ENCODE measurements around the gene MRPL24.
A peak's percentile ranks its signal among the peaks of the same experiment; 100 is the strongest.
"Not testable (repeated sequence)": the region's sequence is repeated elsewhere in the genome, so short reads cannot be mapped to it uniquely, and the experiment has no call there.

Gene MRPL24

DNA sequence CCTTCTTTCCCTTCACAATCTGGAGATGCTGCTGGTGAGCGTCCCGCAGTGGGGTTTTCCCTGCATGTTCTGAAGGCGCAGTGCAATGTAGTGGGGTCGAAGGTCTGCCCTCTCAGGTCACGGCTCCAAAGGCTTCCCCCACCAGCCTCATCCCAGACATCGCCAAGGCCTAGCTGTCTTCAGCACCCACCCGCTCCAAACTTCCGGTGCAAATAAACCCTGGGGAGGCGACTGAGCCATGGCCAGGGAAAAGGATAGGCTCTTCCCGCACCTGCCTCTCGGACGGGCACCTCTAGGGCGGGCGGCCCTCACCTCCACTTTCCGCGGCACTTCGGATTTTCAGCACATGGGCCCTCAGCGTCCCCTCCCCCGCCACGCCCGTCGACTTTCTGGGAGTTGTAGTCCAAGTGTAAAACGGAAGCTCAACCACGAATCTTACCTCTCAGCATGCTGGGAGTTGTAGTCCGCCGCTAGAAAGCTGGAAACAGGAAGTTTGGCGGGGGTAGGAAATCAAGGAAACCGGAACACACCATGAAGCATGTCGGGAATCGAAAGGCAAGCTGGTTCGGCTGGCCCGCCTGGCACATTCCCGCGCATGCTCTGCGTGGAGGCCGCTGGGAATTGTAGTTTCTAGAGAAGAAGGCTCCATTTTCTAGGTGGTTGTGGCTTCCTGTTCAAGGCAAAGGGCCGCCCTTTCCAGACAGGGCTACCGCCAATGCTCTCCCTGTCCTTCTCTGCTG is at the start of gene MRPL24:
Gene MRPL24, minus strand, starts transcription at position 348 of the 740 bp plus-strand sequence. CDS start 2,384 bp downstream, outside the sequence.
- DNase-seq (ENCODE audit: extremely low read depth in 1 of 2, low read depth in 1 of 2), result peak; percentile 90 to 94

DNA sequence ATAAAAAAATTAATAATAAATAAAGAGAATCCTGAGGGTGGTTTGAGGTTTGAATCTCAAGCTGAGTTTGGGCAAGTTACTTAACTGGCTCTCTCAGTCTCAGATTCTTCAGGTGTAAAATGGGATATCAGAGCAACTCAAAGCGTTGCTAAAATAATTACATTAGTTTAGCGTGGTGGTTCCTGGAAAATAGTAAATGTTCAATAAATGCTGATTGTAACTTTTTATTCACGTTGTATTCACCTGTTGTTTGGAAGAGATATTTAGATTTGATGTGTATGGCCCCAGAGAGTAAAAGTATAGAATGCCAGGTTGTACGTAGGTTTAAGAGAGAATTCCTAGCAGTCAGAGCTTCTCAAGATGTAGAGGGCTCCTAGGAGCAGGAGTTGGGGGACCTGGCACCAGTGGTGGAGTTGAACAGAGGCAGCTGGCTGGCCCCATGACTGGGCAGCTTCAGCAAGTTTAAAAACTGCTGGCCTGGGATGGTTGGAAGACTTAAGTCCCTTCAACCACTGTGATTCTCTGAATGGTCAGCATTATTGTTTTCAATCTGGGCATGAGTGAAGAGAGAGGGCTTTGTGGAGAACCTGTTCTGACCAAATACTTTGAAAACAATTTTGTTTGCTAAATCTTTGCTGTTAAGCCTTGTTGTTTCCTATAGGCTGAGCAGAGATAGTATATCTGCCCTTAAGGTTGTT is 48.9 kb upstream of the MRPL24 start:
- DNase-seq (ENCODE audit: extremely low read depth in 1 of 2, low read depth in 1 of 2), result no peak

DNA sequence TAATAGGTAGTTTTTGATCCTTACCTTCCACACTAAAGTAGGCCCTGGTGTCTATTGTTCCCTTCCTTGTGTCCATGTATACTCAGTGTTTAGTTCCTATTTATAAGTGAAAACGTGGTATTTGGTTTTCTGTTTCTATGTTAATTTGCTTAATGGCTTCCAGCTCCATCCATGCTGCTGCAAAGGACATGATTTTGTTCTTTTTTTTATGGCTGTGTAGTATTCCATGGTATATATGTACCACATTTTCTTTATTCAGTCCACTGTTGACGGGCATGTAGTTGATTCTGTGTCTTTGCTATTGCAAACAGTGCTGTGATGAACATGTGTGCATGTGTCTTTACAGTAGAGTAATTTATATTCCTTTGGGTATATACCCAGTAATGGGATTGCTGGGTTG is 47.2 kb upstream of the MRPL24 start:
- DNase-seq (ENCODE audit: extremely low read depth in 1 of 2, low read depth in 1 of 2), result no peak

DNA sequence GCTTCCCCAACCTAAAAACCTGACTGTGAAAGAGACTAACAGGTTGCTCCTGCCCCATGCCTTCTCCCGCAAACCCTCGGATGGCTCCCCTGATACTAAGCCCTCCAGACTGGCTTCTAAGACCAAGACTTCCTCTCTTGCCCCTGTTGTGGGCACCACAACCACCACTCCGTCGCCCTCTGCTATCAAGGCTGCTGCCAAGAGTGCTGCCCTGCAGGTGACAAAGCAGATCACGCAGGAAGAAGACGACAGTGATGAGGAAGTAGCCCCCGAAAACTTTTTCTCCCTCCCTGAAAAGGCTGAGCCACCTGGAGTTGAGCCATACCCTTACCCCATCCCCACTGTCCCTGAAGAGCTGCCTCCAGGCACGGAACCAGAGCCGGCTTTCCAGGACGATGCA is 45.8 kb upstream of the MRPL24 start:
- no peak for DNase-seq (ENCODE audit: extremely low read depth in 1 of 2, low read depth in 1 of 2)

DNA sequence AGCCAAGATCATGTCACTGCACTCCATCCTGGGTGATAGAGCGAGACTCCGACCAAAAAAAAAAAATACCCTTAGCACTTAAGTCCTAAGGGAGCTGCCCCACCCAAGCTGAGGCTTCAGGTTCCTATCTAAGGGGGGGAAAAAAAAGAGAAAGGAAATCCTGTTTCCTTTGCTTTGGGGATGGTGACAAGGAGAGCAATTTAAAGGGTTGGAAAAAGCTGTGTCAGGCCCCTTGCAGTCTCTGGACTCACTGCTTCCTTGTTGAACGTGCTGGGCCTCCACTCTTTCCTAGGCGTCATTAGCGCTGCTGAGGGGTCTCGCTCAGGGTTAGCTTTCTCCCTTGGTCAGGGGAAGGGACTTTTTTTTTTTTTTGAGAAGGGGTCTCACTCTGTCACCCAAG is 44.6 kb upstream of the MRPL24 start:
- DNase-seq (ENCODE audit: extremely low read depth in 1 of 2, low read depth in 1 of 2), result no peak

DNA sequence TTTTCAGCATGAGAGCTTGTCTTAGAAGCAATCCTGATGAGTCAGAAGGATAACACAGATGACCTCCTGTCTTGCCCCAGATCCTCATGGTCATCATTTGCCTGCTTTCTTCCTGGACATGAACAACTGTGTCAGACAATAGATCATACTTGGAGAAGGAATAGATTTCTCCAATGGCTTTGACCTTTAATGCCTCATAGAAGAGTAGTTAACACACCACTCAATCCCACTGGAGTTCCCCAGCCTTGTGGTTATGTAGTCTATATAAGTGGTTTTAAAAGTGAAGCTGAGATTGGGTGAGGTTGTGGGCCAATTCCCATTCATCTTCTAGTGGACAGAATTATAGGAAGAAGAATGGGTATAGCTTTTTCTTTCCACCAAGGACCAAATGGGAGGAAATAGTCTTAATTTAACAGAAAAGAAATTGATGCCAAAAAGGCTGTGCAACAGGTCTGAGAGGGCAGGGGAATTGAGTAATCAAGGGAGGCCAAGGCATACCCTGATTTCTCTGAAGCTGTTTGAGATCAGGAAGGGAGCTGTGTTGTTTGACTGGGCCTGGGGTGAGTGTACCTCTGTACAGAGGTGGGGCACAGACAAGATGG is 40.8 kb upstream of the MRPL24 start:
- DNase-seq (ENCODE audit: extremely low read depth in 1 of 2, low read depth in 1 of 2), result no peak

DNA sequence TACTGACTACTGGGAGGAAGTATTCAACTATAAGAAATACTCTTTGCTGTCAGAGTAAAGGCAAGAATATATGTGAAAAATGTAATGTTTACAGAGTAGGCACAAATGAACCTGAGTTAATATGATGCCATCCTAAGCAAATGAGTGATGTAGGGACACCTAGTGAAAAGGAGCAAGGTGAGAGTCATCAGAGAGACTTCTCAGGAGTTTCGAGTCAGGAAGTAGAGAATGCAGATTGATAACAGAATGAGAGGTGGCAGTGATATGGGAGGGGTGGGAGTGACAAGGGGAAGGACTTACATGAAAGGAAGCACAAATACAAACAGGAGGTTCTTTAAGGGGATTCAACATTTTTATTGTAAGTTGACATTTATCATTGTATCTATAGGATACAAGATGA is 36.7 kb upstream of the MRPL24 start:
- DNase-seq (ENCODE audit: extremely low read depth in 1 of 2, low read depth in 1 of 2), result no peak

DNA sequence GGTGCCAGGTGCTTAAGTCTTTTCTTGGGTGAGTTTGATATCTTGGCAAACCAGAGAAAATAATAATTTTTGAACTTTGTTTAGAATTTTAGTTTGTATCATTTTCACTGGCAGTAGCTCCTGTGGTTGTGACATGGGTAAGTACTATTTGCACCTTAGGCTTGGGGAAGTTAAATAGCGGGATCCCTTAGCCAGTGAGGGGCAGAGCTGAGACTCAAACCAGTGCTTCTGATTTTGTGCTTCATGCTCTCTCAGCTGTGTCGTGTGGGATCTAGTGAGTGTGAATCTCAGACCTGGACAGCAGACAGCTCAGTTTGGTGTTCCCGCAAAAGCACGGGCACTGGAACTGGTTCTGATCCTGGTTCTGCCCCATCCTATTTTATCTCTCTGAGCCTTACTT is 36.1 kb upstream of the MRPL24 start:
- DNase-seq (ENCODE audit: extremely low read depth in 1 of 2, low read depth in 1 of 2), result no peak

DNA sequence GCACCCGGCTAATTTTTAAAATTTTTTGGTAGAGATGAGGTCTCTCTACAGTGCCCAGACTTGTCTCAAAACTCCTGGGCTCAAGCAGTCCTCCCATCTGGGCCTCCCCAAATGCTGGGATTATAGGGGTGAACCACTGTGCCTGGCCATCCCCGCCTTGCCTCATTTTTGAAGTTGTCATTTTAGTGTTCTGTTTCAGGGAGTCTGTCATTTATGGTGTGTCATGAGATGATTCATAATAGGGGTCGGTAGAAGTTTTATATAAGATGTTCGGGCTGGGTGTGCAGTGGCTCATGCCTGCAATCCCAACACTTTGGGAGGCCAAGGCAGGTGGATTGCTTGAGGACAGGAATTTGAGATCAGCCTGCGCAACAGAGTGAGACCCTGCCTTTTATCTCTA is 34.9 kb upstream of the MRPL24 start:
- DNase-seq (ENCODE audit: extremely low read depth in 1 of 2, low read depth in 1 of 2), result no peak

DNA sequence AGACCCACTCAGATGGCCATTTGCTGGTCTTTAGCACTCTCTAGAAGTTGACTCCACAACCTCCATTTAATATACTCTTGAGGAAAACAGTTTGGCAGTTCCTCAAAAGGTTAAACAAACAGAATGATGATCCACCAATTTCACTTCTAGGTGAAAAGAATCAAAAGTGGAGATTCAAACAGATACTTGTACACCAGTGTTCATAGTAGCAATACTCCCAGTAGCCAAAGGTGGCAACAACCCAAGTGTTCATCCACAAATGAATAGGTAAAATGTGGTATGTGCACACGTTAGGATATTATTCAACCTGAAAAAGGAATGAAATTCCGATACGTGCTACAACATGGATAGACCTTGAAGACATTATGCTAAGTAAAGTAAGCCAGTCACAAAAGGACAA is 32.7 kb upstream of the MRPL24 start:
- no peak for DNase-seq (ENCODE audit: extremely low read depth in 1 of 2, low read depth in 1 of 2)

DNA sequence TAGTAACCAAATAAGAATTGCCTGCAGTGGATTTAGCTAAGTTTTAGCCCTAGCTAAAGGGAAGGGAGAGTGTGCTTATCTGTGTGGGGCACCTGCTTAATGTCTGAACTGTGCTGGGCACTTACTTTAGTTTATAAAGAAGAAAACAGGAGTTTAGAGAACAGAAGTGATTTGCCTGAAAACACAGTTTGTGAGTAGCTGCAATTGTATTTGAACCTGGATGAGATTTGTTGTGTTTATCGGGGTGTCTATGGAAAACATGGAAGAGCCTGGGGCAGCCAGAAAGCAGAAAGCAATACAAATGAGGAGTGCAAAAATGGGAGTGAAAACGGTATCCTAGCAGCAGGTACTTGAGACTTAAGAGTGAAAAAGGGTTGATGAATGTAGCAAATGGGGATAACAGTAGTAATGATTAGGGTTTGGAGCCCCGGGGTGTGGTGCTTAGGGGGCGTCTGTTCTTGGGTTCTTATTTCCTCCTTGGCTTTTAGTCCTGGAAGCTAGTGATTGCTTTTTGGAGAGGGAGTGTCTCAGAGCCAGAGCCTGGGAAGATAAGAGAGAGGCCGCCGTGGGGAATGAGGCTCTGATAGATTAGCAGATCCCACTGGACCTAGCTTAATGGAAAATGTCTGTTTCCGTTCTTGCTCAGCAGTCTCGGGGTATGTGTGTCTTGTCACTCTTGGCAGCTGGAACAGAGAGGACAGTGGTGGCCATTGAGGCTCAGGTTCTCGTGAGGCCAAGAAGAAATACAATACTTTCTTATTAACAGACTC is 32.0 kb upstream of the MRPL24 start:
- DNase-seq (ENCODE audit: extremely low read depth in 1 of 2, low read depth in 1 of 2), result no peak

DNA sequence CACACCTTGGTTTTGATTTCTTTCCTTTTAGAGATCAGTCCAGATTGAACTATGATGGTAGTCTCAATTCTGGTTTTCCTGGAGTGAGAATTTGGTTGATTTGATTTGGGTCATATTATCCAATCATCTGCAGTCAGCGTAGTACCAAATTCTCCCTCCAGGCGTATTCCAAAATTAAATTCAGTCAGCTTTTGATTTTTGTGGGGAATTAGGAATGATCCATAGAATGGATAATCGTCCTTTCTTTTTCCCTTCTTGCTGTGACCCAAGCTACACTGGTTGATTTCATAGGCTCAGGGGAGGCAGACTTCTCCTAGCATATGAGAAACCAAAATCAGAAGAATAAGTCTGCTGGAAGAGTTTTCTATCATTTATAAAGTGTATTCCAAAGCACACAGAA is 31.3 kb upstream of the MRPL24 start:
- no peak for DNase-seq (ENCODE audit: extremely low read depth in 1 of 2, low read depth in 1 of 2)

DNA sequence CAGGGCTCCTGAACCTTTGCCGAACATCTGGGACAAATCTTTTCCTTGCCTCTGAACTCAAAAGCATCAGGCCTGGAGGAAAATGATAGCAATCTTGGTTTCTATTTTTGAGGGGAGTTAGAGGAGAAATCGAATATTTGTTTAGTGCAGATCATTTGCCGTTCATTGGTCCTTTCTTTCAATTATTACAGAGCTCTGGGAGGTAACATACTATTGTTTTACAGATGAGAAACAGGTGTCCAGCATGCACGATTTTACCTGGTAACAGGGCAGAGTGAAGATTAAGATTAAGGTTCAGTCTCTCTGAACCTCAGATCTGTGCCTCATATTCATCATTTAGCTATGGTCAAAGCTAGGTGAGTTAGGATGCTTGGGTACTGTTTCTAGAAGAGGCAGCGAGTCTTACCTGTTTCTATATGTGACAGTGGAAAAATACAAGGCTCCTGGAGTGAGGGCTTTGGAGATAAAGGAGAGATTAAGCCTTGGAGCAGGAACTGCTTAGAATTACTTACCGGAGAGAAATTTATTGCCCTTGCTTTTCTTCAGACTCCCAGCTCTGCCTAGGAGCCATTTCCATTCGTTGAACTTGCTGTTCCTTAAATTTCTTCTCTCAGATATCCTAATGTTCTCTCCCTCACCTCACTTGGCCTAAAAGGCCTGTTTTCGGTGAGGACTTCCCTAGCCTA is 27.9 kb upstream of the MRPL24 start:
- no peak for DNase-seq (ENCODE audit: extremely low read depth in 1 of 2, low read depth in 1 of 2)

DNA sequence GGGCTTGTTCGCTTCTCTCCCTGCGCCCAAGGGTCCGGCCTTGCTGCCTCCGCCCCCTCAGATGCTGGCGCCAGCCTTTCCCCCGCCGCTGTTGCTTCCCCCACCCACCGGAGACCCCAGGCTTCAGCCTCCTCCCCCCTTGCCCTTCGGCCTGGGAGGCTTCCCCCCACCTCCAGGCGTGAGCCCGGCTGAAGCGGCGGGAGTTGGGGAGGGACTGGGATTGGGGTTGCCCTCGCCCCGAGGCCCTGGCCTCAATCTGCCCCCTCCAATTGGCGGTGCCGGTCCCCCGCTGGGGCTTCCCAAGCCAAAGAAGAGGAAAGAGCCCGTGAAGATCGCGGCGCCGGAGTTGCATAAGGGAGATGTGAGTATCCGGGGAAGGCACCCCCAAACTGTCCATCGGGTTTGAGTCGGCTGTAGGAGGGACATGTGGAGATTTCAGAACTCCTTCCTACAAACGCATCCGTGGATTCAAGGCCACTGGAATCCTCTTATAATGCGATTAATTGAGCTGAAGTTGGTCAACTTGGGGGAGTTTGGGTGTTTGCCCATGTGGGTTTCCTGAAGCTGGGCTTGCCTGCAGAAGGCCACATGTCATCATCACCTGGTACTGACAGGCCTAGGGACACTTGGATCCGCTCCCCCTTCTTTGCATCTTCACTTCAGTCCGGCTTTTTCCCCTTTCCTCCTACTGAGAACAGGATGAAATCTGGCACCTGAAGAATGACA is 27.2 kb upstream of the MRPL24 start:
- DNase-seq (ENCODE audit: extremely low read depth in 1 of 2, low read depth in 1 of 2), result no peak

DNA sequence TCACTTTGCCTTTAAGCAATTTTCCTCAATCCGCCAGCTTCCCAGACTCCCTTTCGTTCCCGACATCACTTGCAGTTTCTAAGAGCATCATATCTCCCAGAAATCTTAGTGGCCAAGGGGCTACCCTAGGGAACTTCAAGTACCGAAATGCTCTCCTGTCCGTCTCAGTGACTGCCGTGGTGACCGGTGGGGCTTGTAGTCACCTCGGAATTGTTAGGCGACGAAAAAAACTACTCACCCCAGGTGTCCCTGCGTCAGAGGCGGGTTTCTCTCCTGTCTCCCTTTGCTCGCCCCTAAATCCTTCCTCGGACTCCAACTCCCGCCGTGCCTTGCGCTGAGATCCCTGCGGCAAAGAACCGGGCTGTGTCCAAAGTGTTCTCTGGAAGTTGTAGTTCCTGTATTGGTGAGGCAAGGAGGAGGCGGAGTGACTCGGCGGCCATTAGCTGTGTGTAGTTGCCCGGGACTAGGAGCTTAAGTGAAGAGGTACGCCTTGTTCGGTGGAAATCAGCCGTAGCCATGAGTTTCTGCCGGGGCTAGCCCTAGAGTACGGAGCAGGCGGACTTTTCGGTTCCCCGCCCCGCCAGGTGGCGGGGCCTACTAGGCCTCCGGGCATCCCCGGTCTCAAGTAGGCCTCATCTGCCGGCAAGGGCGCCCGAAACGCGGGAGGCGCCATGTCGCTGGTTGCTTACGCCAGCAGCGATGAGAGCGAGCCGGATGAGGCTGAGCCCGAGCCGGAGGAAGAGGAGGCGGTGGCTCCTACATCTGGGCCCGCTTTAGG is 26.4 kb upstream of the MRPL24 start, which contains the start of gene PRCC:
Gene PRCC, plus strand, starts transcription at position 435 of the 778 bp plus-strand sequence. Its CDS starts 237 bp downstream, at position 672.
- peak; percentile 89 to 95 for DNase-seq (ENCODE audit: extremely low read depth in 1 of 2, low read depth in 1 of 2)

DNA sequence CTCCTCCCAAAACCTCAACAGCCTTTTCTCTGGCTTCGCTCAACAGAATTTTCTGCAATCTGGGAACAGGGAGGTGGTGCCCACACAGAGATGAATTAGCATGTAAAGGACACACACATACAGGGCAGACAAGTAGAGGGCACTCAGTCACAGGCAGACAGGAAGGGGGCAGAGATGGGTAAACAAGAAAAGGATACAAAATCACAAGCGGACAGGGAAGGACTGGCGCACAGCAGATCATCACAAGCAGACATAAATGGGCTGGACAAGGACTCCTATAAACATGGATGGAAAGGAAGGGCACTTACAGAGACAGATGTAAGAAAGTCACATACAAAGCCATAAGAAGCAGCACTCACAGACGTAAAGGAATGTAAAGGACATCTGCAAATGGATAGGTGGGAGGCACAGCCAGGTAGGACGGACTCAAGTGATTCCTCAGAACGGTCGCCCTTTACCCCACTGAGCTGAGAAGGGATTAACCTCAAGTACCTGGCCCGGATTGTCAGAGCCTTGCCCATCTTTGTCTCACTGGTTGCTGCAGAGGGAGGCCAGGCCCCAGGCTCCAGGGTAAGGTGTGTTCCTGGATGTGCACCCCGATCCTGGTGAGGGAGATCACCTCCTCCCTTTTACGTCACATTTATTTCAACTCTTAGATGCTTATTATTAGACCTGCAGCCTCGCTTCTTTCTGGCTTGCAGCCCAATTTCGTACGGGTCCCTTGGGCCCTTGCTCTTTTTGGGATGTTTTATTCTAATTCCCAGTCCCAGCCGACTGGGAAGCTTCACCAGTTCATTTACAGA is 25.6 kb upstream of the MRPL24 start:
- no peak for DNase-seq (ENCODE audit: extremely low read depth in 1 of 2, low read depth in 1 of 2)

DNA sequence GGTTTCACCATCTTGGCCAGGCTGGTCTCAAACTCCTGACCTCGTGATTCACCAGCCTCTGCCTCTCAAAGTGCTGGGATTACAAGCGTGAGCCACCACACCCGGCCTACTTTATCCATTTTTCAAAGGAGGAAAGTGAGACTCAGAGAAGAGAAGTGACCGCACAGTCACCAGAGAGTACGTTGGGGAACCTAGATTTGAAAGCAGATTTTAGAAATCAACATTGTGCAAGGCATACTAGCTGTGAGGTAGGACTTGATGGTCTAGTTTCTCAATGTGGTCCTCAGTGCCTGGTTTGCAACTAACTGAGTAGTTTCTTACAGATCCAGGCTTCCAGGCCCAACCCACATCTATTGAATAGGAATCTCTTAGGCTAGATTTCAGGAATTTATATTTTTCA is 24.8 kb upstream of the MRPL24 start:
- no peak for DNase-seq (ENCODE audit: extremely low read depth in 1 of 2, low read depth in 1 of 2)

DNA sequence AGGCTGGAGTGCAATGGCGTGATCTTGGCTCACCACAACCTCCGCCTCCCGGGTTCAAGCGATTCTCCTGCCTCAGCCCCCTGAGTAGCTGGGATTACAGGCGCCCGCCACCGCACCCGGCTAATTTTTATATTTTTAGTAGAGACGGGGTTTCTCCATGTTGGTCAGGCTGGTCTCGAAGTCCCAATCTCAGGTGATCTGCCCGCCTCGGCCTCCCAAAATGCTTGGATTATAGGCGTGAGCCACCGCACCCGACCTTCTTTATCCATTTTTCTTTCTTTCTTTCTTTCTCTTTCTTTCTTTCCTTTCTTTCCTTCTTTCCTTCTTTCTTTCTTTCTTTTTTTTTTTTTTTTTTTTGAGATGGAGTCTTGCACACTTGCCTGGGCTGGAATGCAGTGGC is 24.2 kb upstream of the MRPL24 start:
- DNase-seq (ENCODE audit: extremely low read depth in 1 of 2, low read depth in 1 of 2), result not testable (repeated sequence)

DNA sequence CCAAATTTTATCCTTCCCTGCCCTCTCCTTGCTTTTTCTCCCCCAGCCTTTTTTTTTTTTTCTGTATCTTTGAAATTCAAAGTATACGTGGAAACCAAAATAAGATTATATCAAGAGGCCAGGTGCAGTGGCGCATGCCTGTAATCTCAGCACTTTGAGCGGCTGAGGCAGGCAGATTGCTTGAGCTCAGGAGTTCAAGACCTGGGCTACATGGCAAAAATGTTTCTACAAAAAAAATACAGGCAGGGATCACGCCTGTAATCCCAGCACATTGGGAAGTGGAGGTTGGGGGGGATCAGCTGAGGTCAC is 19.9 kb upstream of the MRPL24 start:
- no peak for DNase-seq (ENCODE audit: extremely low read depth in 1 of 2, low read depth in 1 of 2)
